Mesenchymal stem cell (in vitro differentiated cells and primary cell): ENCODE measurements around the gene OR1E1.
"Not testable (repeated sequence)": the region's sequence is repeated elsewhere in the genome, so short reads cannot be mapped to it uniquely, and the experiment has no call there.

ENCODE experiments used
- DNase-seq: peaks from one replicate; pipeline ENCODE4 v3.0.0-alpha.2; 2013
- H2AFZ ChIP-seq: one replicate; pipeline ENCODE4 v1.6.1; 2013; ENCODE audit warnings: low read depth, mild to moderate bottlenecking, control low read depth, inconsistent platforms, low read length, moderate library complexity
- H2AK5ac ChIP-seq: 2 replicates; pipeline ENCODE4 v1.6.1; 2013; ENCODE audit warnings: low read length, moderate library complexity, mild to moderate bottlenecking, inconsistent platforms; ENCODE audit not compliant: severe bottlenecking
- H2BK120ac ChIP-seq: one replicate; pipeline ENCODE4 v1.6.1; 2013; ENCODE audit warnings: low read depth, mild to moderate bottlenecking, inconsistent platforms, low read length, moderate library complexity
- H2BK12ac ChIP-seq, 2 experiments: one replicate each; pipeline ENCODE4 v1.6.1; 2013; ENCODE audit warnings: inconsistent platforms in 2 of 2, low read length in 2 of 2, mild to moderate bottlenecking in 2 of 2, moderate library complexity in 2 of 2, control low read depth in 1 of 2
- H2BK15ac ChIP-seq: one replicate; pipeline ENCODE4 v1.6.1; 2013; ENCODE audit warnings: mild to moderate bottlenecking, low read depth, inconsistent platforms; ENCODE audit not compliant: poor library complexity, severe bottlenecking
- H2BK5ac ChIP-seq: 2 replicates; pipeline ENCODE4 v1.6.1; 2013; ENCODE audit warnings: low read depth, mild to moderate bottlenecking, low read length, control low read depth, inconsistent platforms; ENCODE audit not compliant: poor library complexity, severe bottlenecking
- H3K14ac ChIP-seq, 2 experiments: one replicate each; pipeline ENCODE4 v1.6.1; 2013; ENCODE audit warnings: inconsistent platforms in 2 of 2, low read length in 2 of 2, control low read depth in 1 of 2, mild to moderate bottlenecking in 1 of 2, moderate library complexity in 1 of 2
- H3K18ac ChIP-seq, 2 experiments: one replicate each; pipeline ENCODE4 v1.6.1; 2013; ENCODE audit warnings: inconsistent platforms in 2 of 2, low read length in 2 of 2, control low read depth in 1 of 2, low read depth in 1 of 2, mild to moderate bottlenecking in 1 of 2
- H3K23ac ChIP-seq, 2 experiments: one replicate each; pipeline ENCODE4 v1.6.1; 2013; ENCODE audit warnings: inconsistent platforms in 2 of 2, low read length in 2 of 2, mild to moderate bottlenecking in 2 of 2, moderate library complexity in 2 of 2, control low read depth in 1 of 2
- H3K27ac ChIP-seq: 2 replicates; pipeline ENCODE4 v1.5.1; 2013; ENCODE audit warnings: mild to moderate bottlenecking, moderate library complexity, low read length, control low read depth, inconsistent platforms; ENCODE audit not compliant: poor library complexity, severe bottlenecking
- H3K27me3 ChIP-seq, 2 experiments: 2 replicates each; pipeline versions ENCODE4 v1.6.1 to v1.7.0; 2013; ENCODE audit warnings: low read length in 2 of 2, mild to moderate bottlenecking in 2 of 2, moderate library complexity in 2 of 2, control low read depth in 1 of 2, inconsistent platforms in 1 of 2; ENCODE audit not compliant: control insufficient read depth in 1 of 2, insufficient read depth in 1 of 2
- H3K36me3 ChIP-seq, 2 experiments: 2 replicates each; pipeline versions ENCODE4 v1.6.1 to v1.7.0; 2013; ENCODE audit warnings: low read length in 2 of 2, control low read depth in 1 of 2, inconsistent platforms in 1 of 2, low read depth in 1 of 2, mild to moderate bottlenecking in 1 of 2; ENCODE audit not compliant: insufficient read depth in 2 of 2, control insufficient read depth in 1 of 2
- H3K4ac ChIP-seq, 2 experiments: one replicate each; pipeline ENCODE4 v1.6.1; 2013; ENCODE audit warnings: inconsistent platforms in 2 of 2, low read length in 2 of 2, mild to moderate bottlenecking in 2 of 2, moderate library complexity in 2 of 2, control low read depth in 1 of 2, low read depth in 1 of 2
- H3K4me1 ChIP-seq: 2 replicates; pipeline ENCODE4 v1.6.1; 2013; ENCODE audit warnings: low read depth, low read length, control low read depth; ENCODE audit not compliant: control insufficient read depth, insufficient read depth
- H3K4me2 ChIP-seq: 2 replicates; pipeline ENCODE4 v1.6.1; 2013; ENCODE audit warnings: low read length, mild to moderate bottlenecking, inconsistent platforms; ENCODE audit not compliant: poor library complexity, severe bottlenecking
- H3K4me3 ChIP-seq, 2 experiments: 2 replicates each; pipeline versions ENCODE4 v1.5.1 to v1.7.0; 2013; ENCODE audit warnings: low read length in 2 of 2, mild to moderate bottlenecking in 2 of 2, control low read depth in 1 of 2, low read depth in 1 of 2; ENCODE audit not compliant: insufficient read depth in 1 of 2
- H3K79me1 ChIP-seq: replicated peaks from 2 replicates; pipeline ENCODE4 v1.6.1; 2013; ENCODE audit warnings: mild to moderate bottlenecking, control low read depth, low read length, inconsistent platforms; ENCODE audit not compliant: poor library complexity, severe bottlenecking
- H3K9ac ChIP-seq: 2 replicates; pipeline ENCODE4 v1.7.0; 2013; ENCODE audit warnings: mild to moderate bottlenecking, low read length, moderate library complexity
- H3K9me3 ChIP-seq: 2 replicates; pipeline ENCODE4 v1.7.0; 2013; ENCODE audit warnings: mild to moderate bottlenecking, low read length; ENCODE audit not compliant: control insufficient read depth
- H4K8ac ChIP-seq: one replicate; pipeline ENCODE4 v1.6.1; 2013; ENCODE audit warnings: inconsistent platforms, mild to moderate bottlenecking, low read length, moderate library complexity
- H4K91ac ChIP-seq: one replicate; pipeline ENCODE4 v1.6.1; 2013; ENCODE audit warnings: mild to moderate bottlenecking, low read length, inconsistent platforms
- WGBS: methylation state at CpG from one replicate; pipeline ENCODE4 v1.1.7; 2013; ENCODE audit warnings: mixed read lengths; 5-methylcytosine and 5-hydroxymethylcytosine counted together

OR1E1 gene

GRCh38 chr17:3433741-3434140, 35.5 kb upstream of the OR1E1 start, which contains the start of gene OR1E2:
OR1E2 (minus strand) TSS chr17:3433841; CDS start chr17:3433841, 0 bp downstream.
- no peak within 1 kb of the TSS for H2BK12ac ChIP-seq
- no peaks in the 10 kb centered on the region for H3K79me1 ChIP-seq
- 69% methylated on average over 2 of the region's 3 CpGs for WGBS
- H2BK15ac ChIP-seq: no peak within 1 kb of the TSS
- H3K27ac ChIP-seq: no peak within 1 kb of the TSS
- no peak within 1 kb of the TSS for H3K4me2 ChIP-seq
- no peak within 1 kb of the TSS for H3K18ac ChIP-seq
- H2BK120ac ChIP-seq: no peak within 1 kb of the TSS
- H3K4me1 ChIP-seq: no peaks in the 10 kb centered on the region
- no peak within 1 kb of the TSS for H2AK5ac ChIP-seq
- no peak within 1 kb of the TSS for H3K14ac ChIP-seq
- H2BK5ac ChIP-seq: no peak within 1 kb of the TSS
- no peak within 1 kb of the TSS for H2AFZ ChIP-seq
- H3K23ac ChIP-seq: no peak within 1 kb of the TSS
- no peak for DNase-seq
- no peak within 1 kb of the TSS for H4K8ac ChIP-seq
- H3K27me3 ChIP-seq: no peaks in the 10 kb centered on the region
- no peak within 1 kb of the TSS for H4K91ac ChIP-seq
- H3K4me3 ChIP-seq: no peak within 1 kb of the TSS
- H3K9me3 ChIP-seq: peaks cover 10% of the 10 kb centered on the region
- H3K36me3 ChIP-seq: no peaks in the 10 kb centered on the region
- H3K9ac ChIP-seq: no peak within 1 kb of the TSS
- H3K4ac ChIP-seq: no peak within 1 kb of the TSS

GRCh38 chr17:3433215-3433614, 35.0 kb upstream of the OR1E1 start:
- not testable (repeated sequence) for DNase-seq, H3K4me3 ChIP-seq, H3K4me2 ChIP-seq, H3K79me1 ChIP-seq, H2BK12ac ChIP-seq, H3K23ac ChIP-seq, H3K9me3 ChIP-seq, H3K4me1 ChIP-seq, H3K18ac ChIP-seq, H3K4ac ChIP-seq, H4K8ac ChIP-seq, H2BK120ac ChIP-seq, H2BK5ac ChIP-seq, H2AFZ ChIP-seq, H3K14ac ChIP-seq, H4K91ac ChIP-seq, H3K27ac ChIP-seq, H3K36me3 ChIP-seq, H2BK15ac ChIP-seq, H3K27me3 ChIP-seq, H3K9ac ChIP-seq, H2AK5ac ChIP-seq
- WGBS: 45% methylated on average over 7 of the region's 7 CpGs

- Histone ChIP-seq H3K14ac (no peak overlapping the region), H2BK15ac (no peak overlapping the region), H3K4me1 (no peaks in the 10 kb centered on the region), H3K4me3 (no peak overlapping the region), H4K91ac (no peak overlapping the region), H2BK12ac (no peak overlapping the region), H2AFZ (no peak overlapping the region), H3K9me3 (peaks cover 11% of the 10 kb centered on the region), H2BK120ac (no peak overlapping the region), H3K36me3 (no peaks in the 10 kb centered on the region), H2BK5ac (no peak overlapping the region), H3K4me2 (no peak overlapping the region), H3K23ac (no peak overlapping the region), H3K79me1 (no peaks in the 10 kb centered on the region), H2AK5ac (no peak overlapping the region), H3K27ac (no peak overlapping the region), H3K27me3 (no peaks in the 10 kb centered on the region), H3K4ac (no peak overlapping the region), H3K18ac (no peak overlapping the region), H3K9ac (no peak overlapping the region), H4K8ac (no peak overlapping the region)
- no peak for DNase-seq
- 33% methylated on average over 1 of the region's 2 CpGs for WGBS
Observed at GRCh38 chr17:3418222-3418621, 20.0 kb upstream of the OR1E1 start.

GRCh38 chr17:3415610-3416009, 17.4 kb upstream of the OR1E1 start:
- no peak overlapping the region for H2AFZ ChIP-seq
- H3K27ac ChIP-seq: no peak overlapping the region
- no peak overlapping the region for H2BK15ac ChIP-seq
- DNase-seq: no peak
- WGBS: 94% methylated on average over 3 of the region's 5 CpGs
- H3K79me1 ChIP-seq: no peaks in the 10 kb centered on the region
- no peak overlapping the region for H3K9ac ChIP-seq
- no peaks in the 10 kb centered on the region for H3K36me3 ChIP-seq
- H3K14ac ChIP-seq: no peak overlapping the region
- H3K4me3 ChIP-seq: no peak overlapping the region
- H4K8ac ChIP-seq: no peak overlapping the region
- H3K4me1 ChIP-seq: no peaks in the 10 kb centered on the region
- H4K91ac ChIP-seq: no peak overlapping the region
- H3K9me3 ChIP-seq: peaks cover 11% of the 10 kb centered on the region
- no peak overlapping the region for H2BK120ac ChIP-seq
- H3K23ac ChIP-seq: no peak overlapping the region
- H3K27me3 ChIP-seq: no peaks in the 10 kb centered on the region
- no peak overlapping the region for H2BK5ac ChIP-seq
- no peak overlapping the region for H3K4me2 ChIP-seq
- H2BK12ac ChIP-seq: no peak overlapping the region
- no peak overlapping the region for H3K18ac ChIP-seq
- H3K4ac ChIP-seq: no peak overlapping the region
- H2AK5ac ChIP-seq: no peak overlapping the region
